ENCODE measurements around the gene NDUFS1. TPM values are rescaled to one million over a fixed set of nuclear protein-coding genes. Genes with fewer than 3 reads are reported as not detected.

Gene NDUFS1
- total and polyA plus RNA-seq, 2 of the 8 experiments (the other 6 are each of a cell fraction or from before 2014, with no cell fraction given) = 42.1 to 97.0 TPM

GRCh38 chr2:206176901-206177300 lies 17.7 kb upstream of the NDUFS1 start (continued):
- no peak for TF ChIP-seq CHD7 (IDR thresholded peaks at IDR 0.05; ENCODE audit: insufficient replicate concordance, low read length)
- no peak for TF ChIP-seq CHD2 (IDR thresholded peaks at IDR 0.05; ENCODE audit: low read length)
- no peak for TF ChIP-seq EZH2 (IDR thresholded peaks at IDR 0.05; ENCODE audit: low read depth, low read length, severe bottlenecking)
- TF ChIP-seq POU5F1 (IDR thresholded peaks at IDR 0.05; ENCODE audit: low read depth, low read length) = no peak
- no peak for TF ChIP-seq SP2 (IDR thresholded peaks at IDR 0.05; ENCODE audit: low read length)
- no peak for TF ChIP-seq TCF12 (IDR thresholded peaks at IDR 0.05; ENCODE audit: low read depth, low read length)
- TF ChIP-seq HDAC2 (IDR thresholded peaks at IDR 0.05; ENCODE audit: borderline replicate concordance in 1 of 2, low read depth in 2 of 2, low read length in 2 of 2) = no peak
- no peak for TF ChIP-seq TAF1 (IDR thresholded peaks at IDR 0.05; ENCODE audit: low read depth, low read length)
- no peak for TF ChIP-seq ASH2L (IDR thresholded peaks at IDR 0.05; ENCODE audit: low read length)
- no peak for TF ChIP-seq TEAD4 (IDR thresholded peaks at IDR 0.05; ENCODE audit: low read depth, low read length)

Data from H1 (cell line).